ENCODE results near the gene SCN5A. TPM values are rescaled to one million over a fixed set of nuclear protein-coding genes. Genes with fewer than 3 reads are reported as not detected.

The SCN5A gene
- total and polyA plus RNA-seq, 2 of the 13 experiments (the other 11 are each of a cell fraction or from before 2014, with no cell fraction given): 0.22 TPM; not detected in 1

GRCh38 chr3:38582941-38583645 lies 66.4 kb downstream of the SCN5A start (continued):
- no peak for TF ChIP-seq CSRNP1 (CRISPR knock-in tag; IDR thresholded peaks at IDR 0.05)
- TF ChIP-seq POLR2G (IDR thresholded peaks at IDR 0.05; ENCODE audit: low read depth, low read length): no peak

GRCh38 chr3:38582316-38582715 lies 67.2 kb downstream of the SCN5A start:
- CTCF ChIA-PET (ENCODE audit: low intra/inter-chr PET ratio, low total read pairs): no interaction called here
- FAIRE-seq (no peak), ATAC-seq (no peak), DNase-seq (ENCODE audit: low spot score) (no peak)
- H3K27me3 ChIP-seq (ENCODE audit: control insufficient read depth in 1 of 2, insufficient read depth in 2 of 2, low read length in 2 of 2): peaks cover 8 to 53% of the 10 kb centered on the region in 2 experiments; a peak in 4 of 5 replicates
- no peak for TF ChIP-seq CC2D1A (CRISPR knock-in tag; IDR thresholded peaks at IDR 0.05)
- no peak for TF ChIP-seq ADNP (CRISPR knock-in tag; IDR thresholded peaks at IDR 0.05)
- no peak for TF ChIP-seq MYNN (CRISPR knock-in tag; IDR thresholded peaks at IDR 0.05; ENCODE audit: low read depth)
- no peak for TF ChIP-seq ZNF563 (CRISPR knock-in tag; IDR thresholded peaks at IDR 0.05)
- no peak for TF ChIP-seq IRF1 (CRISPR knock-in tag; IDR thresholded peaks at IDR 0.05; ENCODE audit: low read depth)
- no peak for TF ChIP-seq SAFB2 (CRISPR knock-in tag; IDR thresholded peaks at IDR 0.05; ENCODE audit: borderline replicate concordance, low read depth)
- TF ChIP-seq NFYB (CRISPR knock-in tag; IDR thresholded peaks at IDR 0.05): no peak
- TF ChIP-seq IKZF5 (CRISPR knock-in tag; IDR thresholded peaks at IDR 0.05): no peak
- no peak for TF ChIP-seq ZNF160 (CRISPR knock-in tag; IDR thresholded peaks at IDR 0.05)
- TF ChIP-seq HNRNPK (IDR thresholded peaks at IDR 0.05; ENCODE audit: low read depth, low read length, poor library complexity, severe bottlenecking): no peak
- H2AFZ ChIP-seq (ENCODE audit: low read length): no peak overlapping the region
- no peak overlapping the region for H3K4me2 ChIP-seq (ENCODE audit: low read depth, low read length)
- BruUV-seq (replicated peaks): no TSS peak
- POLR2A ChIA-PET: no interaction called here
- intact Hi-C loops (cut with micrococcal nuclease; ENCODE audit: unreplicated experiment): no loop called here
- no peak overlapping the region for H3K27ac ChIP-seq (ENCODE audit: extremely low read length, insufficient read depth, low read length)
- no peaks in the 10 kb centered on the region for H3K4me1 ChIP-seq (ENCODE audit: insufficient read depth, low read length)
- 33% methylated on average over 2 of the region's 6 CpGs for WGBS (ENCODE audit: low lambda C conversion rate)
- in situ Hi-C loops (cut with HindIII; ENCODE audit: extremely low pct_ligation_motif_present, low pct_unique_long_range_greater_than_20kb): no loop called here
- no peak overlapping the region for H3K9ac ChIP-seq (ENCODE audit: insufficient read depth, low read depth, low read length)
- H3K4me3 ChIP-seq (replicated peaks in 1 of 3; ENCODE audit: insufficient read depth in 1 of 3, low read depth in 2 of 3, low read length in 3 of 3): no peak overlapping the region
- no peaks in the 10 kb centered on the region for H3K9me3 ChIP-seq (ENCODE audit: low read length)
- no peaks in the 10 kb centered on the region for H3K36me3 ChIP-seq (replicated peaks in 1 of 2; ENCODE audit: control insufficient read depth in 1 of 2, insufficient read depth in 2 of 2, low read length in 2 of 2)
- H4K20me1 ChIP-seq (ENCODE audit: insufficient read depth, low read length): no peaks in the 10 kb centered on the region
- no peaks in the 10 kb centered on the region for H3K79me2 ChIP-seq (ENCODE audit: insufficient read depth, low read length)
